ENCODE measurements around the gene HEATR5A.
"Not testable (repeated sequence)": the region's sequence is repeated elsewhere in the genome, so short reads cannot be mapped to it uniquely, and the experiment has no call there.

The HEATR5A gene

DNA sequence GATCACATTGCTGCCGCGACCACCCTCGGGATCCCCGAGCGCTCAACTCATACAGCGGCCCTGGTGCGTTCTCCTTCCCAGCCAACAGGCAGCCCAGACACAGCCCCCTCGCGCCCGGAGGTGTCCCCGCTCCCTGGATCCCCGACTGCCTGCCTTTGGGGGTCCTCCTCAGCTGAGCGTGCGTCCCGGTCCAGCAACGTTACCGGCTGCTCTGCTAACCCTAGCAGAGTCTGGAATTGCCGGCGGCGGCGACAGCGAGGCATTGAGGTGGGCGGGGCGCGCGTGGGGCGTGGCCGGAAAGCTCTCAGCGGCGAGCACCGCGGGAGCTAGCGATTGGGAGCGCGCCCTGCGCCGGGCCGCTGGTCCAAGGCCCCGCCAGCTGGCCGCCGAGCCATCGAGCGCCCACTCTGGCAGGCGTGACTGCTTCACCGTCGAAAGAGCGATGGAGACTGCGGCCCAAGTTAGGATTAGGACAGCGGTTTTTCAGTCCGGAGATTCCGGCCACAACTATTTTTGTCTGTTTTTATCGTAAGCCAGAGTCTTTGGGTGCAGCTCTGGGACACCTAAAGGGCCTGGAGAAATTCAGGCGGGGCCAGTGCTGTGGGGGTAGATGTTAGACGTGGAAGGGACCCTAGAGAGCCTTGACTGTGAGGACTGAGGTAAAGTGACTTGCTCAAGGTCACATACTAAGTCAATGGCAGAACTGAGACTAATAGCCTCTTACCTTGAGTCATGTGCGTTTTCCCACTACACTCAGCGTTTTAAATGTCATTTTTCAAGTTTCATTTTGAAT is at the start of gene HEATR5A:
TSS of gene HEATR5A (minus strand) at position 232 of the 793 bp plus-strand sequence. CDS start 17,575 bp downstream, outside the sequence.
- peak; percentile 78 to 90 for DNase-seq (ENCODE audit: low read depth in 2 of 2)

DNA sequence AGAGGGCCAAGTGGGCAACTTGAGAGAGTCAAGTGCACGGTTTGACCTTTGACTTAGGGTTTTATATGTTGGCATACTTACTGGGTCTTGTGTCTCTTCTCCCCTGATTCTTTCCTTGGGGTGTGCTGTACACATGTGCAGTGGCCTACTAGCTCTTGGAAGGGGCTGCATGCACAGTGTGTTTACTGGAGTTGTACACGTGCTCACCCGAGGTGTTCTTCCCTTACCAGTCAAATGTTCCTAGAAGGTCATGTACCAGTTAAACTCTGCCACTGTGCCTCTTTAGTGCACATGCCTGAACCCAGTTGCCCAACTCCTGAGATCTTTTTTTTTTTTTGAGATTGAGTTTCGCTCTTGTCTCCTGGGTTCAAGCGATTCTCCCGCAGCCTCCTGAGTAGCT is 46.2 kb upstream of the HEATR5A start:
- DNase-seq (ENCODE audit: low read depth in 2 of 2), result no peak

DNA sequence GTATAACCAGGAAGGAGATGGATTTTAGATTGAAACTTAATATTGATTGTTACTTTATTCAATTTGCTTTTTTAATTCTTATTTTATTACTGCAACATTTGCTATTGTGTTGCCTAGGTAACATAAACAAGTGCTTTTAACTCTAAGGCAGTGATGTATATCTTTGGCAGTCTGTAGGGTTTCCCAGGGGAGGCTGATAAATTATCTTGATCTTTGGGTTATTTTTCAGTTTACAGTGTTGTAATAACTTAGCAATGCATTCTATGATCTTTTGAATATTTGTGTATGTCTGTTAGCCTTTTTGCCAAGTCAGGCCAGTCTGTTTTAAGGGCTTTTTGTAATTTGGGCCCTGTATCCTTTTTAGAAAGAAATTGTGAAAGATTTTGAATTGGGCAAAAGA is 44.8 kb upstream of the HEATR5A start:
- DNase-seq (ENCODE audit: low read depth in 2 of 2), result no peak

DNA sequence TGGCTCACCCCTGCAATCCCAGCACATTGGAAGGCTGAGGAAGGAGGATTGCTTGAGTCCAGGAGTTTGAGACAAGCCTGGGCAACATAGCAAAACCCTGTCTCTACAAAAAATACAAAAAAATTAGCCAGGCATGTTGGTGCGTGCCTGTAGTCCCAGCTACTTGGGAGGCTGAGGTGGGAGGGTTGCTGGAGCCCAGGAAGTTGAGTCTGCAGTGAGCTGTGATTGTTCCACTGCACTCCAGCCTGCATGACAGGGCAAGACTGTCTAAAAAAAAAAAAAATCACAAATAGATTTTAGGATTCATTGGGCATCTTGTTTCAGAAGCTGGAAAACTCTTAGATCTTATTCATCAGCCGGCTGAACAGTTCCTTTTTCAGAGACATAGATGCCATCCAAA is 42.1 kb upstream of the HEATR5A start:
- not testable (repeated sequence) for DNase-seq (ENCODE audit: low read depth in 2 of 2)

DNA sequence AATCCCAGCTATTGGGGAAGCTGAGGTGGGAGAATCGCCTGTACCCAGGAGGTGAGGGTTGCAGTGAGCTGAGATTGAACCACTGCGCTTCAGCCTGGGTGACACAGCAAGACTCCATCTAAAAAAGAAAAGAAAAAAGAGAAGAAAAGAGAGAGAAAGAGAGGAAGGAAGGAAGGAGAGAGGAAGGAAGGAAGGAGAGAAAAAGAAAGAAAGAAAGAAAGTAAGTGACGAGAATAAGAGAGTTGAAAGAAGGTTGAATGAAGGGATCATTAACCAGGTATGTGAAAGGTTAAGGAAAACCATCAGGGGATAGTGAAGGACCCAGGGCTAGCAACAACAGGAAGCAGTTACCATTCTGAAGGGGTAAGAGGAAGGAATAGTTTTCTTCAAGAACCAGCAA is 41.2 kb upstream of the HEATR5A start:
- DNase-seq (ENCODE audit: low read depth in 2 of 2), result no peak

DNA sequence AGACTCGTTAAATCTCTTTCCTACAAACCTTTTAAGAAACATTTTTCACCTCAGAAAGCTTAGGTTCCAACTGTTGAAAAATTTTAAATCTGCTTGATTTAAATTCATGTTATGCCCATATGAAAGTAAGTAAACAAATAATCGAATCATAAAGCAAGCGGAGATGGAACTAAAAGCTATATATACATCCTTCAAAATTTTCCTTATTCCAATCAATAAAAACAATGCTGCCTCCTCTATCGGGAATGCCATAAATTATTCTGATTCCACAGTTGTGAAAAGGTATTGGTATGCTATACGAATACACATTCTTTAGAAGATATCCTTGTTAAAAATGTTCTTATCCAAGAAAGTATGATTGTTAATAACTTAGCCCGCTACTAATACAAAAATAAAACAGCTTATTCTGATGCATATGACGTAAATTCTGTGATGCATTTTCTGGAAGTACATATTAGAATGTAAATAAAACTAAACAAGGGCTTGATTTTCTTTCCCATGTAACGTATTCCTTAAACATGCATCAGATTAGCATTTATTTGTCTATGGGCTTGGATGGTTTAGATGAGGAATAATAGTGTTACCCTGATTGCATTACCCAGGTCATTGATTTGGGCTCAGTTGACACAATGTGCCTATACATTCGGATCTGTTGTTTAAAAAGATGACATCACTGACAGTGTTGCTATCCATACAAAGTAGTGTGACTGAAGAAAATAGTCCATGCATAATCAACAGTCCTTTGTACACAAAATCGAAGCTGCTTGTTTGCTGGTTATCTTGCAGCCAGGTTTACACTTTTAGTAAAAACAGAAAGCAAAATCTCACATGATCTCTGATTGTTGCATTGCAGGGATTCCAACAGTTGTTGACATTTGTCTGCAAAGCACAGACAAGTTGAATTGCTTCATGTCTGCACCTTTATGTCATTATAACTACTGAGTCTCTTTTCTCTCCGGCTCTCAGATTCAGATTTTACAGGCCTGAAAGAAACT is 37.6 kb upstream of the HEATR5A start:
- DNase-seq (ENCODE audit: low read depth in 2 of 2), result no peak

DNA sequence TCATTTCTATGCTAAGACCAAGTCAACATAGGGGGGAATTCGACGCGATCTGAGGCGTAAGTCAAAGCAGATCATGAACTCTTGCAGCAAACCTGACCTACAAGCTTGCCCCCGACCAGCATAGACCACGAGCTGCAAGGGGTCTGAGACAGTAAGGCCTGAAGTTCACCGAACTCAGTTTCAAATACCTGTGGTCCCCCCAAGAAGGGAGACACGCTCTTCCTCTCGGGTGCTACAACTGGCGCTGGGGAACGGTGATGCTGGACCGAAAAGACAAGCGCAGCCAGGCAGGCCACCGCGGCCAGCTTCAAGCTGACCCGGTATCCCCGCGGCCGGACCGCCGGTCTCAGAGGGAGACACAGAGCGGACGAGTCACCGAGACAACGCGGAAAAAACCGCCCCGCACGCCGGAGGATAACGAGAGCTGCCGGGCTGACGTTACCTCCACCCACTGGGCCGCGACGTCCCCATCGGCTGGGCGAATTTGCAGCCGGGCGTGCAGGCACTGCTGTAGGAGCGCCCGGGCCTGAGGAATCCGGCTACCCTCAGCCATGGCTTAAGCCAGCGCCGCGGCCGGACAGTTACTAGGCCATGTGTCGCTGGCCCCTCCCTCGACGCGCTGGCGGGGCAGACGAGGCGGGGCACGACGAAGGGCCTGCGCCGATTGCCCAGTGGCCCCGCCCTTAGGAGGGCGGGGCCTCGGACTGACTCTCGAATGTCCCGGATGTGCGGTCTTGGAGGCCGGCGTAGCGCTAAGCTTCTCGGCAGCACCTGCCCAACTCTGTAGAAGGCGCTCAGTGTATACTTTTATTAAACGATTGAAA is 36.7 kb upstream of the HEATR5A start, which contains the start of gene DTD2:
TSS of gene DTD2 (minus strand) at position 666 of the 824 bp plus-strand sequence. CDS start at position 553, 113 bp downstream.
- peak; percentile 81 to 87 for DNase-seq (ENCODE audit: low read depth in 2 of 2)

DNA sequence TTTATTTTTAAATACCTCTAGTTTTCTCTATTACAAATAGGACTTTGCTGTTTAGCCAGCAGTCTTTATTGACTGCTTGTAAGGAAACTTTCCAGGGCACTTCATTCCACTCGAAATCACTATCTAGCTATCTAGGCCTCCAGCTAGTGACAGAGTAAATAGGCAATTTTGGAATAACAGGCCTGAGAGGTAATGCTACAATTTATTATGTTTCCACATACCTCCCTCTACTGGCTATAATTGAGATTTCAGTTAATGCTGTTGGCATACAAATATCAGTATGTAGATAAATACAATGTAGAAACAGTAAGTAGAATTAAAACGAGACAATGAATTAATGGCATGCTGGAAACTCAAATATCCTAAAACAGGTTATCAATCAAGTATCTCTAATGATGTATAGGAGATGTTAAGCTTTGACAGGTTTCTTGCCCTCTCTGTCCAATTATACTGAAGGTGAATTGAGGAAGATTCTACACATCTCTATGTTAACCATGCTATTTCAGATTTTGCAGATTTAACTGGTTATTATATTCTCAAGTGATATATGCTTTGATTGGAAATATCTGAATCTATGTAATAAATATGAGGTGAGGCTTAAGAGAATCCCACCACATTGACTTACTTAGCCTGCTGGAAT is 29.7 kb upstream of the HEATR5A start:
- no peak for DNase-seq (ENCODE audit: low read depth in 2 of 2)

DNA sequence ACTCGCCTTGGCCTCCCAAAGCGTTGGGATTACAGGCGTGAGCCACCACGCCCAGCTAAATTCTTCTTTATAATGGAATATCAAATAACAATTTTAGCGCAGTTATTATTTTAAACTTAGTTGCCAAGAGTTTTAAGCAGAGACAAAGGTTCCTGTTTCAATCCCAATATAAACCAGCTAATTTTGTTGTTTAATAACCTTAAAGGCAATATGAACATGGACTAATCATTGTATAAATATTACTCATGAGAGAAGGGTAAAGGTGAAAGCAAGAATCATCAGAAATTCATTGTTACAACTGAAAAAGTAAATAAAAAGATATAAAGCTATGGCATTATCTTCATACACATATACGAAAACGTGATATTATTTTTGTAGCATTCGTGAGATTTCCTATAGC is 28.8 kb upstream of the HEATR5A start:
- no peak for DNase-seq (ENCODE audit: low read depth in 2 of 2)

DNA sequence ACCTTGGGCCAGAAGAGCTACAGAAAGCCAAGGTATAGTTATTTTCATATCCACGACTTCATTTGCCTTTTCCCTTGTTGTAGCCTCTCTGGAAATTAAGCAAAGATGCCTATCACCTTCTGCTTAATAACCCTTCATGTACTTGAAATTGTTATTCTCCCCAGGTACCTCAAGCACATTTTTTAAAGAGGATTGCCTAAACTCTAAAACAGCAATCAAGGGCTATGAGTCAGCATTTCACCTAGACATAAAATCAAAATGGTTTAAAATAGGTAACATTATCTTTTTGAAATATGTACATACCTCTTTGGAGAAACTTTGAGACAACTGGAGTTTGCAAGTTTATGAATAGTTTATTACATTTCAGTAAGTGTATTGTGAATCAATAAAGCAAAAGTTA is 25.4 kb upstream of the HEATR5A start:
- DNase-seq (ENCODE audit: low read depth in 2 of 2), result no peak

DNA sequence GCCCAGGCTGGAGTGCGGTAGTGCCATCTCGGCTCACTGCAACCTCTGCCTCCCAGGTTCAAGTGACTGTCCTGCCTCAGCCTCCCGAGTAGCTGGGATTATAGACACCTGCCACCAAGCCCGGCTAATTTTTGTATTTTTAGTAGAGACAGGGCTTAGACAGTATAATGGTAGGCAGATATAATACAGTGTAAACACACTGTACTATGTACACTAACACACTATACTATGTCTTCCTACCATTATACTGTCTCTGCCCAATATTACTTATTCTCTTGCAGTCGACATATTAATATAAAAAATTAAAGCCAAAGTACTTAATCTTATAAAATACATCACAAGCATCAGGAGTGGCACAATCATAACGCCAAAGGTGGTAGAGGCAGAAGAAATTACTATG is 21.9 kb upstream of the HEATR5A start:
- no peak for DNase-seq (ENCODE audit: low read depth in 2 of 2)

DNA sequence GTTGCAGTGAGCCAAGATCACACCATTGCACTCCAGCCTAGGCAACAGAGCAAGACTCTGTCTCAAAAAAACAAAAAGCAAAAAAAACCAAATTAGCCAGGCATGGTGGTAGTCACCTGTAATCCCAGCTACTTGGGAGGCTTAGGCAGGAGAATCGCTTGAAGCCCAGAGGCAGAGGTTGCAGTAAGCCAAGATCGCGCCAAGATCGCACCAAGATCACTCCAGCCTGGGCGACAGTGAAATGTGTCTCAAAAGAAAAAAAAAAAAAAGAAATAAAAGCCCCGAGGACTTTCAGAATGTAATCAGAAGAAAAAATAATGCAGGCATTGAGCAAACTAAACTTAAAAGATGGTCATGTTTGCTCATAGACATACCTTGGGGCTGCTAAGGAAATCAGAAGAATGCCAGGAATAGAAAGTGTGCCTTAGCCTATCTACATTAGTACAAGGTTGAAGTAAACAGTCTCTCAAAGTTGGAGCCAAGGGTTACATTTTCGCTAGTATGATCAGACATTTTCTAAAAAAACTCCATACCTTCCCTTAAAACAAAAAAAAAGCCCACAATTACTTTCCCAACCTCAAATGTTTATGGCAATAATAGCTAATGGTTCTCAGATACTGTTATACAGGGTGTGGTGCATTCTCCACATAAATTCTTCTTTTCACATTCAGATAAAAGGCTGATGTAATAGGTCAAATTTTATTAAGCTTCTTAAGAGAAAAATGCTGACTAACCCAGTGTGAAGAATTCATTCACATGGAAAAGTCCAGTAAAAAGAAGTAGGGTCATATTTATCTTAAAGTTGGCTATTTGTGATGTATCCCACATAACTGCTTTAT is 21.1 kb upstream of the HEATR5A start:
- no peak for DNase-seq (ENCODE audit: low read depth in 2 of 2)

DNA sequence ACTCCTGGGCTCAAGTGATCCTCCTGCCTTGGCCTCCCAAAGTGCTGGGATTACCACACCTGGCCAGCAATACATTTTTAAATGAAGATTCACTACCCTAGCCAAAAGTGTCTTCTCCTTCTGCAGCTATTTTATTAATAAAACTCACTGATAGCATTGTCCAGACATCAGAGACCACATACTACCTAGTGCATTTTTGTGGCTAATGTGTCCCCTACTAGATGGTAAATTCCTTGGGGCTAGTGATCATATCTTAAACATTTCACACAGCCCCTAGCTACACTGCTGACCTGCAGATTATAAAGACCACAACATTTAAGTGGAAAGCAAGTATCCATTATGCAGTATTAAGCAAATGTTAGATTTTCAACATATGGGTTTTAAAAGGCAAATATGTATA is 19.9 kb upstream of the HEATR5A start:
- no peak for DNase-seq (ENCODE audit: low read depth in 2 of 2)

DNA sequence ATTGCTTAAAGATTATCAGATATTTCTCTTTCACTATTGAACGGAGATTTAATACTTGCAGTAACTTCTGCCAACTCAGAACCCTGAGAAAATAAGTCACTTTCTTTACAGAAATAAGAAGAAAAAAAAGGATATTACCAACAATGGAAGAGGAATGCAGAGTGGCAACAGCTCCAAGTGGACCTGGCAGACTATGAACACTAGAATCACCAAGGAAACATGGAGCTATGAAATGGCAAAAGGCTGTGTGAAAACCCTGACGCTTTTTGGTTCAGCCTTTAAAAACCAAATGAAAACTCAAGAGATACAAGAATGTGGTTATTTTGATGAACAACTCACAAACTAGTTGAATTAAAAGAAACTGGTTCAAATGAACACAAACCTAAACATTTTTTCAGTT is 19.2 kb upstream of the HEATR5A start:
- no peak for DNase-seq (ENCODE audit: low read depth in 2 of 2)

DNA sequence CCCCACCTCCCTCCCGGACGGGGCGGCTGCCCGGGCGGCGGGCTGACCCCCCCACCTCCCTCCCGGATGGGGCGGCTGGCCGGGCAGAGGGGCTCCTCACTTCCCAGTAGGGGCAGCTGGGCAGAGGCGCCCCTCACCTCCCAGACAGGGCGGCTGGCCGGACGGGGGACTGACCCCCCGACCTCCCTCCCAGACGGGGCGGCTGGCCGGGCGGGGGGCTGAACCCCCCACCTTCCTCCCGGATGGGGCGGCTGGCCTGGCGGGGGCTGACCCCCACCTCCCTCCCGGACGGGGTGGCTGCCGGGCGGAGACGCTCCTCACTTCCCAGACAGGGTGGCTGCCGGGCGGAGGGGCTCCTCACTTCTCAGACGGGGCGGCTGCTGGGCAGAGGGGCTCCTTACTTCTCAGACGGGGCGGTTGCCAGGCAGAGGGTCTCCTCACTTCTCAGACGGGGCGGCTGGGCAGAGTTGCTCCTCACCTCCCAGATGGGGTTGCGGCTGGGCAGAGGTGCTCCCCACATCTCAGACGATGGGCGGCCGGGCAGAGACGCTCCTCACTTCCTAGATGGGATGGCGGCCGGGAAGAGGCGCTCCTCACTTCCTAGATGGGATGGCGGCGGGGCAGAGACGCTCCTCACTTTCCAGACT is 16.8 kb upstream of the HEATR5A start:
- not testable (repeated sequence) for DNase-seq (ENCODE audit: low read depth in 2 of 2)

DNA sequence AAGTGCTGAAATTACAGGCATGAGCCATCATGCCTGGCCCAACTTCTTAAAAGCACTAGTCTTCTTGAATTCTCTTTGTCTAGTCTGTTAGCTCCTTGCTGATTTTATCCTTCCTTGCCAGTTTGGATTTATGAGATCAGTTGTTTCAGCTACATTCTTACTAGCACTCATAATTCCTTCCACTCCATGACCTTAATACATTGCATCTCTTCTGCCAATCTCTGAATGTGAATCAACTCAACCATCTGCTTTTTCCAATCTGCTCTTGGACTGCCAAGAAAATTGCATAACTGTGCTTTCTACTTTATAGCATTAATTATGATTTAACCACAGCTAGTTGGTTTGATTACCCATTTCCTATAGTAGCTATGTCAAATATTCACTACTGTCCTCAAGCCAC is 14.9 kb upstream of the HEATR5A start:
- no peak for DNase-seq (ENCODE audit: low read depth in 2 of 2)

DNA sequence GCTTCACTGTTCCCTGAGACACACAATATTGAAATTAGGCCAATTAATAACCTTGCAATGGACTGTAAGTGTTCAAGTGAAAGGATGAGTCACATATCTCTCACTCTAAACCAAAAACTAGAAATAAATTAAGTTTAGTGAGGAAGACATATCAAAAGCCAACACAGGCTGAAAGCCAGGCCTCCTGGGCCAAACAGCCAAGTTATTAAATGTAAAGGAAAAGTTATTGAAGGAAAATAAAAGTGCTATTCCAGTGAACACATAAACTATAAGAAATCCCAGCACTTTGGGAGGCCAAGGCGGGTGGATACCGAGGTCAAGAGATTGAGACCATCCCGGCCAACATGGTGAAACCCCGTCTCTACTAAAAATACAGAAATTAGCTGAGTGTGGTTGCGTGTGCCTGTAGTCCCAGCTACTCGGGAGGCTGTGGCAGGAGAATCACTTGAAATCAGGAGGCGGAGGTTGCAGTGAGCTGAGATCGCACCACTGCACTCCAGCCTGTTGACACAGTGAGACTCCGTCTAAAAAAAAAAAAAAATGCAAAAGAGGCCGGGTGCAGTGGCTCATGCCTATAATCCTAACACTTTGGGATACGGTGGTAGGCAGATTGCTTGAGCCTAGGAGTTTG is 10.4 kb upstream of the HEATR5A start:
- no peak for DNase-seq (ENCODE audit: low read depth in 2 of 2)

DNA sequence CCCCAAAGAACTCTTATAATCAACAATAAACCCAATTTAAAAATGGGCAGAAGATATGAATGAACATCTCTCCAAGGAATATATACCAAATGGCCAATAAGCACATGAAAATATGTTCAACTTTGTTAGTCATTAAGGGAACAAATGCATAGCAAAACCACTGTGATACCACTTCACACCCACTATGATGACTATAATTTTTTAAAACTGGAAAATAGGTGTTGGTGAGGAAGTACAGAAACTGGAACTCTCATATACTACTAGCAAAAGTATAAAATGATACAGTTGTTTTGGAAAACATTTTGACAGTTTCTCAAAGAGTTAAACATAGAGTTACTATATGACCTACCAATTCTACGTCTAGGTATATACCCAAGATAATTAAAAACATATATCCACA is 9.4 kb upstream of the HEATR5A start:
- DNase-seq (ENCODE audit: low read depth in 2 of 2), result no peak

DNA sequence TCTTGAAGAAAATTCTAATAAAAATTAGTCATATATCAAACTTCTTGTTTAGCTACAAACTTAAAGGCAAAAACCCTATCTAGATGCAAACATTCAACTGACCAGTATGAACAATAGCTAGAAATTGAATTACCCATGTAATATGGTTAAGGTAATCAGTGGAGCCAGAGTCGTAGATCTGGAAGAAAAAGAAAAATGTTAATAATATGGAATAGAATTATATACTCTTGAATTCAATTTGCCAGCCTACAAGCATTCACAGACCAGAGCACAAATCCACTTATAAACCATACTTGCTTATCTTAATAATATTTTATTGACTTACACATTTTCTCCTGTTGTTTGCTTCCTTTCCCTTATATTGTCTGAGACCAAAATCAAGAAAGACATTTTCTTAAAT is 7.7 kb upstream of the HEATR5A start:
- no peak for DNase-seq (ENCODE audit: low read depth in 2 of 2)

All from stimulated activated CD8-positive, alpha-beta memory T cell treated with anti-CD3 and anti-CD28 coated beads, Interleukin-7, amount 100 ng/mL, for 4 hours (primary cell).